Right cardiac atrium (tissue), 5 donors: ENCODE data around the gene ATAD3A. TPM values are rescaled to one million over a fixed set of nuclear protein-coding genes. Genes with fewer than 3 reads are reported as not detected.

Experiments used
- ATAC-seq, 2 donors: fragments of 200-7000 bp; cut with Tn5 transposase; one replicate each; pipeline versions ENCODE4 v1.8.0 to v1.9.1; 2020; ENCODE audit warnings: moderate library complexity in 2 of 2, mild to moderate bottlenecking in 1 of 2
- DNase-seq, 3 donors: peaks; one replicate each; pipeline ENCODE4 v3.0.0-alpha.2; 2020
- H3K27ac ChIP-seq: one replicate; pipeline ENCODE4 v1.5.1; 2013; ENCODE audit warnings: mild to moderate bottlenecking, low read length, control low read depth, moderate library complexity
- H3K27me3 ChIP-seq: one replicate; pipeline ENCODE4 v1.6.1; 2013; ENCODE audit not compliant: control insufficient read depth, insufficient read depth
- H3K4me1 ChIP-seq: one replicate; pipeline ENCODE4 v1.6.1; 2013; ENCODE audit warnings: low read length; ENCODE audit not compliant: control insufficient read depth, insufficient read depth
- H3K4me3 ChIP-seq: one replicate; pipeline ENCODE4 v1.5.1; 2013; ENCODE audit warnings: low read length, control low read depth
- H3K9me3 ChIP-seq: one replicate; pipeline ENCODE4 v1.6.1; 2013; ENCODE audit warnings: low read length; ENCODE audit not compliant: control insufficient read depth
- WGBS: extraction: QIAGEN DNeasy Blood & Tissue Kit; methylation state at CpG from one replicate; pipeline ENCODE4 v1.1.7; 2013; 5-methylcytosine and 5-hydroxymethylcytosine counted together
- intact Hi-C, 4 donors: fragments of 100-400 bp; cut with DNase I; formaldehyde crosslinking; loops; one replicate each; pipeline versions ENCODE4 v1.11.0 to v1.14.0; 2022 to 2023
- polyA plus RNA-seq: library from polyadenylated mRNA; stranded (reverse); fragments of 200-250 nt; gene quantifications from one replicate; pipeline ENCODE4 v1.2.3, GENCODE V29; 2013
- total RNA-seq, 4 donors: library from RNA; stranded (reverse); fragmentation: NEBNext Ultra II Directional; extraction: Animal tissue kit (Norgen Biotek cat#: 25700); gene quantifications; one replicate each; pipeline ENCODE4 v1.2.1, GENCODE V29; 2021
- donor health status: healthy with polysubstance abuse.
- donor health status: DM: no; HTN: yes; CAD: no.
- donor health status: DM: no; HTN: no; CAD: no.
- donor health status: DM: no; HTN: yes; CAD: no; lungs with severe emphysema.
- donor health status: DM: yes; HTN: yes; CAD: no.

The ATAD3A gene
- total and polyA plus RNA-seq, 5 donors, result 13.6 to 20.1 (median 16.0) TPM

DNA sequence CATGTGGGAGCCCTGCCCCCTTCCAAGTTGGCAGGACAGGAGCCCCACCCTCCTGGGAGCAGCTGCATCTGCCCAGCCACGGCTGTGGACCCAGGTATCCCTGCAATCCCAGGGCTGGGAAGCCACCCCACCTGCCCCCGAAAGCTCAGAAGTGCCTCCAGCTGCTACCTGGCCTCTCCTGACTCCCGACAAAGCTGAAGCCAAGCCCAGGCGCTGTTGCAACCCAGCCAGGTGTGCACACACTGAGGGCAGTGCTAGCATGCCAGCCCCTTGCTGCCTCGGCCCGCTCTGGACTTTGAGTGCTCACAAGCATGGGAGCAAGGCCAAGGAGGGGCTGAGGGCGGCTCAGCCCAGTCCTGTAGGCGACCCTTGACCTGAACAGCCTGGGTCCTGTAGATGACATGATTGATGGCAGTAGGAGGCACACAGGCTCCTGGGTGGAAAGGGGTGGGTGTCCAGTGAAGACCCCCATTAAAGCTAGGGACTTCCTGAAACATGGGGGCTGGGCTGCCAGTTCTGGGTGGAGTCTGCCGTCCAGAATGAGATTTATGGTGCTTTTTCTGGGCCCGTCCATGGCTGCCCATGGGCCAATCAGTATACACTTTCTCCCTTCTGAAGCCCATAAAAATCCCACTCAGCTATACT is 65.5 kb downstream of the ATAD3A start:
- peak in 2 of 3 donors; percentile 38 to 51 for DNase-seq
- Histone ChIP-seq H3K4me1 (no peaks in the 10 kb centered on the region), H3K27ac (no peak overlapping the region), H3K9me3 (no peaks in the 10 kb centered on the region), H3K27me3 (no peaks in the 10 kb centered on the region), H3K4me3 (no peak overlapping the region)
- 57% methylated on average over 10 of the region's 10 CpGs for WGBS
- ATAC-seq, result no peak
- intact Hi-C loops, result no loop called here

DNA sequence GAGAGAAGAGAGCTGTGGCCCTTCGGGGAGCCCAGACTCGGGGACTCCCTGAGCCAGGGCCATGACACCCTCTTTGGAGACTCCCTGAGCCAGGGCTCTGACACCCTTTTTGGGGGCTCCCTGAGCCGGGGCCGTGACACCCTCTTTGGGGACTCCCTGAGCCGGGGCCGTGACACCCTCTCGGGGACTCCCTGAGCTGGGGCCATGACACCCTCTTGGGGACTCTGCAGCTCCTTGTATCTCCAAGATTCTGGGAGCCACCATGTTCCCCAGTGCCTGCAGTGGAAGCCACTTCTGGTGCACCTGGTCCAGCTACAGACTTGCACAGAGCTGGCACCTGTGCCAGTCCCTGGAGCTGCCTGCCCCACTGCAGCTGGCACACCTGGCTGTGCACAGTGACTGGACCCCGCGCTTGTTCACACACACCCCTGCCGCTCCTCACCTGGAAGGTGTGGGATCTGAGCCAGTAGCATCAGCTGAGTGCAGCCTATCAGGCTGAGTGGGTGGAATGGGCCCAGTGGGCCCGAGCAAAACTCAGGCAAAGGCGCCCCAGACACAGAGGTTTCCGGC is 66.5 kb downstream of the ATAD3A start:
- H3K27ac ChIP-seq, result no peak overlapping the region
- whole genome bisulfite sequencing, result 87% methylated on average over 13 of the region's 13 CpGs
- ATAC-seq, result no peak
- no peaks in the 10 kb centered on the region for H3K9me3 ChIP-seq
- DNase-seq, result peak in 2 of 3 donors; percentile 13 to 55
- no peaks in the 10 kb centered on the region for H3K27me3 ChIP-seq
- no peaks in the 10 kb centered on the region for H3K4me1 ChIP-seq
- intact Hi-C loops, result no loop called here
- H3K4me3 ChIP-seq, result no peak overlapping the region

DNA sequence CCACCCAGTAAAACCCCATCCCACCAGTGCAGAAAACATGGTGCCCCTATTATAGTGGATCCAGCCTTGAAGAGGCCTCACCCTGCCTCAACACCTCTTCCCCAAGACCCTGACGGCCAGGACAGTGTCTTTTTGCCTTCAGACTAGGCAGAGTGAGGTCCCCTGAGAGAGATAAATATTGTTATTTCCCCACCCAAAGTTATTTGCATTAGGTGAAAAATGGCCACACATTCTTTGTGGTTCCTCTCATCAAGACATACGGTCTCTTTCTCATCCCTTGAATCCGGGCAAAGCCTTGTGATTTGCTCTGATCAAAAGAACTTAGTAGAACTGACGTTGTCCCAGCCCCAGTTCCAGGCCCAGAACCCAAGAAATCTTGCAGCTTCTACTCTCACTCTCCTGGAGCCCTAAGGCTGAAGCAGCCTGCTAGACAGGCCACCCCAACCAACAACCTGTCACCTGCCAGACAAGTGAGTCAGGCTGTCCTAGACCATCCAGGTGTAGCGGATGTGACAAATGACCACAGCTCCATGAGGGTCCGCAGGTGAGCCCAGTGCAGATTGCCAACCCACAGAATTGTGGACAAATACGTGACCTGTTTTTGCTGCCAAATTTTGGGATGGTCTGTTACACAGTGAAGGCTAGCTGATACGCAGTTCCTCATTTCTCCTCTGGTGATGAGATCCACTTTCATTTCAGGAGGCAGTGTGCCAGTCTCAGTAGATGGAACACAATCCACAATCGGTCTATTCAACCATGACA is 70.8 kb downstream of the ATAD3A start:
- DNase-seq, result peak in 1 of 3 donors; percentile 2
- Histone ChIP-seq H3K4me3 (no peak overlapping the region), H3K27ac (no peak overlapping the region), H3K9me3 (no peaks in the 10 kb centered on the region), H3K27me3 (no peaks in the 10 kb centered on the region), H3K4me1 (no peaks in the 10 kb centered on the region)
- 72% methylated on average over 9 of the region's 9 CpGs for WGBS
- no peak for ATAC-seq
- intact Hi-C loops, result no loop called here

- Histone ChIP-seq H3K27ac (no peak overlapping the region), H3K4me1 (no peaks in the 10 kb centered on the region), H3K27me3 (no peaks in the 10 kb centered on the region), H3K9me3 (no peaks in the 10 kb centered on the region), H3K4me3 (no peak overlapping the region)
- peak in 2 of 3 donors; percentile 32 for DNase-seq
- WGBS, result 84% methylated on average over 23 of the region's 23 CpGs
- no peak for ATAC-seq
- intact Hi-C loops, result no loop called here
Measured at GRCh38 chr1:1583347-1584010, 71.5 kb downstream of the ATAD3A start.

Other genes starting within 250 kb of the ATAD3A start
- 10 to 100 TPM; 34.9 to 41.2 (median 37.1) TPM for gene UBE2J2, start 238.3 kb upstream of the ATAD3A start, total RNA-seq
- 38.4 TPM for gene UBE2J2, start 238.3 kb upstream of the ATAD3A start, polyA plus RNA-seq
- 1 to 10 TPM; 2.7 to 6.2 (median 4.8) TPM for gene SCNN1D, start 231.7 kb upstream of the ATAD3A start, total RNA-seq
- gene SCNN1D, start 231.7 kb upstream of the ATAD3A start, polyA plus RNA-seq, result 3.4 TPM
- 10 to 100 TPM; 33.1 to 61.8 (median 42.8) TPM for gene ACAP3, start 204.2 kb upstream of the ATAD3A start, total RNA-seq
- gene ACAP3, start 204.2 kb upstream of the ATAD3A start, polyA plus RNA-seq, result 37.4 TPM
- 10 to 100 TPM; 11.3 to 14.1 (median 12.5) TPM for gene PUSL1, start 203.6 kb upstream of the ATAD3A start, total RNA-seq
- 13.1 TPM for gene PUSL1, start 203.6 kb upstream of the ATAD3A start, polyA plus RNA-seq
- gene INTS11, start 187.5 kb upstream of the ATAD3A start, total RNA-seq, result 10 to 100 TPM; 53.1 to 61.7 (median 58.7) TPM
- 70.3 TPM for gene INTS11, start 187.5 kb upstream of the ATAD3A start, polyA plus RNA-seq
- gene CPTP, start 187.4 kb upstream of the ATAD3A start, total RNA-seq, result 10 to 100 TPM; 24.0 to 29.0 (median 27.0) TPM
- 53.9 TPM for gene CPTP, start 187.4 kb upstream of the ATAD3A start, polyA plus RNA-seq
- gene TAS1R3, start 180.9 kb upstream of the ATAD3A start, total RNA-seq, result under 1 TPM; 0.33 to 0.51 (median 0.38) TPM
- 0.66 TPM for gene TAS1R3, start 180.9 kb upstream of the ATAD3A start, polyA plus RNA-seq
- gene DVL1, start 162.7 kb upstream of the ATAD3A start, total RNA-seq, result 10 to 100 TPM; 64.4 to 87.4 (median 66.3) TPM
- 70.0 TPM for gene DVL1, start 162.7 kb upstream of the ATAD3A start, polyA plus RNA-seq
- gene MXRA8, start 153.6 kb upstream of the ATAD3A start, total RNA-seq, result 10 to 100 TPM; 21.9 to 38.8 (median 36.3) TPM
- 39.5 TPM for gene MXRA8, start 153.6 kb upstream of the ATAD3A start, polyA plus RNA-seq
- gene AURKAIP1, start 137.0 kb upstream of the ATAD3A start, total RNA-seq, result 100 to 1,000 TPM; 175 to 210 (median 188) TPM
- 331 TPM for gene AURKAIP1, start 137.0 kb upstream of the ATAD3A start, polyA plus RNA-seq
- gene CCNL2, start 112.8 kb upstream of the ATAD3A start, total RNA-seq, result 10 to 100 TPM; 61.2 to 83.1 (median 67.2) TPM
- 81.7 TPM for gene CCNL2, start 112.8 kb upstream of the ATAD3A start, polyA plus RNA-seq
- gene MRPL20, start 104.9 kb upstream of the ATAD3A start, total RNA-seq, result 100 to 1,000 TPM; 121 to 144 (median 132) TPM
- 190 TPM for gene MRPL20, start 104.9 kb upstream of the ATAD3A start, polyA plus RNA-seq
- 1 to 10 TPM; 1.6 to 3.6 (median 2.9) TPM for gene ANKRD65, start 90.9 kb upstream of the ATAD3A start, total RNA-seq
- 4.5 TPM for gene ANKRD65, start 90.9 kb upstream of the ATAD3A start, polyA plus RNA-seq
- 10 to 100 TPM; 25.0 to 38.6 (median 25.6) TPM for gene VWA1, start 76.5 kb upstream of the ATAD3A start, total RNA-seq
- gene VWA1, start 76.5 kb upstream of the ATAD3A start, polyA plus RNA-seq, result 17.3 TPM
- gene ATAD3C, start 62.5 kb upstream of the ATAD3A start, total RNA-seq, result 1 to 10 TPM; 1.3 to 3.4 (median 2.2) TPM
- gene ATAD3C, start 62.5 kb upstream of the ATAD3A start, polyA plus RNA-seq, result 0.52 TPM
- 10 to 100 TPM in 1 of 4 donors, 1 to 10 TPM in 3; 5.6 to 11.4 (median 8.8) TPM for gene ATAD3B, start 40.4 kb upstream of the ATAD3A start, total RNA-seq
- gene ATAD3B, start 40.4 kb upstream of the ATAD3A start, polyA plus RNA-seq, result 8.3 TPM
- 1 to 10 TPM; 7.3 to 9.3 (median 7.9) TPM for gene TMEM240, start 28.5 kb downstream of the ATAD3A start, total RNA-seq
- 10.4 TPM for gene TMEM240, start 28.5 kb downstream of the ATAD3A start, polyA plus RNA-seq
- gene SSU72, start 62.7 kb downstream of the ATAD3A start, total RNA-seq, result 100 to 1,000 TPM; 112 to 115 (median 113) TPM
- gene SSU72, start 62.7 kb downstream of the ATAD3A start, polyA plus RNA-seq, result 130 TPM
- under 1 TPM; 0.47 to 0.97 (median 0.80) TPM for gene FNDC10, start 88.0 kb downstream of the ATAD3A start, total RNA-seq
- gene FNDC10, start 88.0 kb downstream of the ATAD3A start, polyA plus RNA-seq, result 0.68 TPM
- gene MIB2, start 103.3 kb downstream of the ATAD3A start, total RNA-seq, result 10 to 100 TPM; 49.5 to 77.8 (median 65.5) TPM
- gene MIB2, start 103.3 kb downstream of the ATAD3A start, polyA plus RNA-seq, result 52.5 TPM
- 10 to 100 TPM; 18.7 to 22.4 (median 19.9) TPM for gene MMP23B, start 120.0 kb downstream of the ATAD3A start, total RNA-seq
- 15.8 TPM for gene MMP23B, start 120.0 kb downstream of the ATAD3A start, polyA plus RNA-seq
- 10 to 100 TPM; 18.8 to 20.6 (median 19.7) TPM for gene CDK11B, start 146.8 kb downstream of the ATAD3A start, total RNA-seq
- 27.0 TPM for gene CDK11B, start 146.8 kb downstream of the ATAD3A start, polyA plus RNA-seq
- gene SLC35E2B, start 180.6 kb downstream of the ATAD3A start, total RNA-seq, result 10 to 100 TPM; 16.9 to 29.5 (median 26.2) TPM
- gene SLC35E2B, start 180.6 kb downstream of the ATAD3A start, polyA plus RNA-seq, result 14.3 TPM
- 10 to 100 TPM; 16.9 to 25.4 (median 21.8) TPM for gene CDK11A, start 212.2 kb downstream of the ATAD3A start, total RNA-seq
- gene CDK11A, start 212.2 kb downstream of the ATAD3A start, polyA plus RNA-seq, result 21.6 TPM